Activated T-cell treated with anti-CD3 and anti-CD28 coated beads, Interleukin-2, amount 50 U/mL, for 72 hours (primary cell): ENCODE measurements around the gene PDX1. TPM values are rescaled to one million over a fixed set of nuclear protein-coding genes. Genes with fewer than 3 reads are reported as not detected.

Experiments used
- ATAC-seq, 2 donors: fragments of 150-1000 bp; cut with Tn5 transposase; replicated peaks in 1 of 2; 2 replicates each; pipeline ENCODE4 v1.10.0; 2021; ENCODE audit warnings: moderate library complexity in 2 of 2, mild to moderate bottlenecking in 1 of 2
- DNase-seq, 2 donors: peaks; one replicate each; pipeline ENCODE4 v3.0.0; 2021 to 2022; ENCODE audit warnings: mixed read lengths in 1 of 2
- H3K27ac Mint-ChIP-seq: one replicate; pipeline ENCODE4 v1.8.0; 2022; ENCODE audit warnings: mild to moderate bottlenecking, moderate library complexity, mixed read lengths
- H3K27me3 Mint-ChIP-seq: one replicate; pipeline ENCODE4 v1.8.0; 2022; ENCODE audit warnings: low read depth, mixed read lengths
- H3K36me3 Mint-ChIP-seq, 2 donors: one replicate each; pipeline ENCODE4 v1.8.0; 2022; ENCODE audit warnings: mixed read lengths in 2 of 2, mild to moderate bottlenecking in 1 of 2; ENCODE audit not compliant: insufficient read depth in 2 of 2
- H3K4me1 Mint-ChIP-seq: one replicate; pipeline ENCODE4 v1.8.0; 2022; ENCODE audit warnings: low read depth, mixed read lengths
- H3K4me3 Mint-ChIP-seq, 2 donors: one replicate each; pipeline ENCODE4 v1.8.0; 2022; ENCODE audit warnings: mild to moderate bottlenecking in 2 of 2, mixed read lengths in 2 of 2, moderate library complexity in 2 of 2
- H3K9me3 Mint-ChIP-seq, 2 donors: one replicate each; pipeline ENCODE4 v1.8.0; 2022; ENCODE audit warnings: mixed read lengths in 2 of 2
- total RNA-seq, 2 donors: library from RNA; stranded (reverse); gene quantifications; one replicate each; pipeline ENCODE4 v1.2.3, GENCODE V29; 2022

PDX1 gene
- total RNA-seq, 2 donors from 2014 or later: not detected

DNA sequence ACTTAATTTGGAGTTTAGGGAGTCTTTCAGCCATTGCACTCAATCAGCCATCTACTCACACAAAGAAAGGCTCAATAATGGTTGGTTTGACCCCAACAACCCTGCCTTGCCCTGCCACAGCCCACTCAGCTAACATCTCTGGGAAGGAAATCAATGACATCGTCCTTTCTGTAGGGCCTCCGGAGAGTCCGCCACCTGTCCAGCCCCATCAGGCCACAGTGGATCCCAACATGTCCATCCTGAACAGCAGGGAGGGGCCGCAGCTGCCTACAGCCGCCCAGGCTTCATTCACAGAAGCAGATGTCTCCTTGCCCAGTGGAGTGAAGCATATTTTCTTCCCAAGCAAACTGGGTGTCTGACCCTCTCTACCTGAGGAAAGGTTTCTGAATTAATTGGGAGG lies 53.5 kb downstream of the PDX1 start:
- H3K4me3 Mint-ChIP-seq: no peak overlapping the region
- peaks cover 83% of the 10 kb centered on the region for H3K27me3 Mint-ChIP-seq
- ATAC-seq (no peak), DNase-seq (no peak)
- no peak overlapping the region for H3K27ac Mint-ChIP-seq
- H3K9me3 Mint-ChIP-seq: no peaks in the 10 kb centered on the region
- no peaks in the 10 kb centered on the region for H3K36me3 Mint-ChIP-seq
- peaks cover 33% of the 10 kb centered on the region for H3K4me1 Mint-ChIP-seq

DNA sequence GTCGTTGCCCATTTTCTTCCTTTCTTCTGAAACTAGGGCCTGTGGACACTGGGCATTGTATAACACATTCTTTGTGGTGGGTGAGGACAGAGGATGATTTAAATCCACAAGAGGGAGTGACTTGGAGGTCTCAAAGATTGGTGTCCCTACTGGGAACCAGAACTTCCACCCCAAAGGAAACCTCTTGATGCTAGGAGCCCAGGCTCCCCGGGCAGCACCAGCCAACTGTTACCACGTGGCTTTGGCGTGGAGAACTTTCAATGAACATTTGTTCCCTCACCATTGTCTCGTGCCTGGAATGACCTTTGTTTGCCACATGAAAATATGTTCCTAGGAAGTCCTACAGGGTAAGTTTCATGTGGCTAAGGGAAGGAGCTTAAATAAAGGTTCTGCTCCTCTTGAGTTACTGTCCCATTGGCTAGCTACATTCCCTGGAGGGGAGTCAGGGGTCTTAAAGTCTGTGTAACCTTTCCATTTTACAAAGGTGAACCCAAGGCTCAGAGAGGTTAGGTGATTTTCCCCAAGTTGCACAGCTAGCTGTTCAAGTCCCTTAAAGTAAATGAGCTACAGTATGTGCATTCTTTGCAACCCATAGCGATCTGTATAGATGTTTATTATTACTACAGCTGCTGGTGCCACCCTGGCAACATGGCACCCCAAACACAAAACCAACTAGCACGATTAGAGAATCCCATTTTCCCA lies 54.3 kb downstream of the PDX1 start:
- H3K9me3 Mint-ChIP-seq: no peaks in the 10 kb centered on the region
- DNase-seq (no peak), ATAC-seq (no peak)
- H3K36me3 Mint-ChIP-seq: no peaks in the 10 kb centered on the region
- H3K27me3 Mint-ChIP-seq: peaks cover 88% of the 10 kb centered on the region
- no peak overlapping the region for H3K4me3 Mint-ChIP-seq
- no peak overlapping the region for H3K27ac Mint-ChIP-seq
- peaks cover 32% of the 10 kb centered on the region for H3K4me1 Mint-ChIP-seq

Other genes with a start within 250 kb of the PDX1 start
- gene GSX1, start 127.5 kb upstream of the PDX1 start, total RNA-seq: not detected
- gene CDX2, start 49.3 kb downstream of the PDX1 start, total RNA-seq: not detected
- gene URAD, start 68.7 kb downstream of the PDX1 start, total RNA-seq: not detected
- gene FLT3, start 180.6 kb downstream of the PDX1 start, total RNA-seq: under 1 TPM; 0.09 to 0.12 TPM
- 10 to 100 TPM; 38.2 to 42.6 TPM for gene PAN3, start 218.5 kb downstream of the PDX1 start, total RNA-seq